SU-DHL-6 (cell line): ENCODE results near the gene NFE2.
A peak's percentile ranks its signal among the peaks of the same experiment; 100 is the strongest.

Source experiments
- H2AFZ ChIP-seq: fragments of 200-600 bp; sonication (generic); 2 replicates; pipeline ENCODE4 v1.6.1; 2014; ENCODE audit warnings: low read depth, mild to moderate bottlenecking, moderate library complexity, mixed read lengths, antibody characterized with exemption, low read length; ENCODE audit not compliant: severe bottlenecking
- H3F3A ChIP-seq: fragments of 200-600 bp; shearing (Covaris generic); 2 replicates; pipeline ENCODE4 v1.6.0; 2016; ENCODE audit warnings: antibody characterized with exemption, mild to moderate bottlenecking; ENCODE audit not compliant: insufficient read depth
- H3K27ac ChIP-seq: fragments of 200-600 bp; sonication (generic); 2 replicates; pipeline ENCODE4 v1.5.1; 2016; ENCODE audit warnings: low read depth, mild to moderate bottlenecking, low read length, moderate library complexity, mixed read lengths
- H3K27me3 ChIP-seq: fragments of 200-600 bp; sonication (generic), shearing (Covaris generic); 2 replicates; pipeline ENCODE4 v1.6.0; 2014; ENCODE audit warnings: mild to moderate bottlenecking, low read length
- H3K36me3 ChIP-seq: fragments of 200-600 bp; sonication (generic); 2 replicates; pipeline ENCODE4 v1.6.1; 2014; ENCODE audit warnings: mild to moderate bottlenecking, low read length, mixed read lengths
- H3K4me2 ChIP-seq: fragments of 300-600, 200-600 bp; shearing (Covaris generic), sonication (generic); 2 replicates; pipeline ENCODE4 v1.6.0; 2014; ENCODE audit warnings: low read length, low read depth, mild to moderate bottlenecking; ENCODE audit not compliant: poor library complexity, severe bottlenecking
- H3K4me3 ChIP-seq: fragments of 200-600 bp; sonication (generic); 2 replicates; pipeline ENCODE4 v1.5.1; 2014; ENCODE audit warnings: antibody characterized with exemption, low read length, mild to moderate bottlenecking, mixed read lengths; ENCODE audit not compliant: insufficient read depth, poor library complexity, severe bottlenecking
- H3K79me2 ChIP-seq: fragments of 200-600 bp; sonication (generic); 2 replicates; pipeline ENCODE4 v1.6.1; 2014; ENCODE audit warnings: mild to moderate bottlenecking, low read length, moderate library complexity; ENCODE audit not compliant: insufficient read depth
- H3K9ac ChIP-seq: fragments of 200-600 bp; sonication (generic); 2 replicates; pipeline ENCODE4 v1.7.0; 2014; ENCODE audit warnings: mild to moderate bottlenecking, low read length
- H3K9me2 ChIP-seq: fragments of 200-600 bp; sonication (generic); replicated peaks from 2 replicates; pipeline ENCODE4 v1.6.1; 2014; ENCODE audit warnings: low read length; ENCODE audit not compliant: insufficient read depth
- H3K9me3 ChIP-seq: fragments of 200-600 bp; sonication (generic); 2 replicates; pipeline ENCODE4 v1.6.1; 2014; ENCODE audit warnings: low read length, mixed read lengths; ENCODE audit not compliant: insufficient read depth
- H4K20me1 ChIP-seq: fragments of 200-600 bp; sonication (generic); 2 replicates; pipeline ENCODE4 v1.6.1; 2014; ENCODE audit warnings: low read depth, mild to moderate bottlenecking, antibody characterized with exemption, low read length, moderate library complexity, mixed read lengths
- EZH2phosphoT487 ChIP-seq: fragments of 200-600 bp; sonication (generic), shearing (Covaris generic); conservative IDR thresholded peaks from 2 replicates; pipeline ENCODE4 v1.6.1; 2018; ENCODE audit warnings: mild to moderate bottlenecking, antibody characterized with exemption, low read length, moderate library complexity, mixed read lengths
- TF ChIP-seq, protein P1 (sequence below): fragments of 200-600 bp; sonication (generic); IDR thresholded peaks from one replicate; pipeline ENCODE4 v1.5.1; 2017; ENCODE audit warnings: antibody characterized with exemption, mild to moderate bottlenecking, low read length, moderate library complexity; ENCODE audit not compliant: insufficient read depth, poor library complexity, severe bottlenecking

The NFE2 gene

DNA sequence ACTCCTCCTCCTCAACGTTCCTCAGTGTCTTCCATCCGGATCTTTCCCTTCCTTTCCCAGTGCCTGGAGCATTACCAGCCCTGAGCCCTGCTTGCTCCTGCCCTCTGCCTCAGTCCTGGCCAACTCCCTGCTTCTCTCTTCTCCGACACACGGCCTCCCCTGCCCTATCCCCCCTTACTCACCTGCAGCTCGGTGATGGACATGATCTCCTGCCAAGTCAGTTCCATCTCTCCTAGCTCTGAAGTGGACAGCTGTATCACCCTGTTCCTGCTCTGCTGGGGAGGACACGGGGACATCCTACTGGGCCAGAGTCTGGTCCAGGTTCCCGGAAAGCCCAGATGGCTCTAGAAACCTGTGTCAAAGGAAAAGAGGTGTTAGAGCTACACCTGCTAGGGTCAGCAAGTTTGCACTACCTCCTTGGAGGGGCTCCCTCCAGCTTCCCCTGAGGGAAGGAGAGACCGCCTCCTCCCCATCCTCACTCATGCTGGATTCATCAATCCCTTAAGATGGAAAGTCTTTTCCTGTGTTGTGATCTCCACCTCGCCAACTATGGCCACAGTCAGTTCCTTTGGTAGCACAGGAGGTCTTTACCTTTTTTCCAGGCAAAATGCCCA is 5.8 kb downstream of the NFE2 start:
- no peaks in the 10 kb centered on the region for H3K9me3 ChIP-seq
- no peak overlapping the region for H3K27ac ChIP-seq
- no peaks in the 10 kb centered on the region for H4K20me1 ChIP-seq
- H3K27me3 ChIP-seq = no peaks in the 10 kb centered on the region
- no peak overlapping the region for H3K4me2 ChIP-seq
- H3K4me3 ChIP-seq = no peak overlapping the region
- H3F3A ChIP-seq = peaks cover 9% of the 10 kb centered on the region; the same call in 1 of the 2 replicates
- no peak overlapping the region for H2AFZ ChIP-seq
- no peaks in the 10 kb centered on the region for H3K36me3 ChIP-seq
- no peak overlapping the region for H3K9ac ChIP-seq
- no peak for TF ChIP-seq EZH2phosphoT487
- TF ChIP-seq, protein P1, sequence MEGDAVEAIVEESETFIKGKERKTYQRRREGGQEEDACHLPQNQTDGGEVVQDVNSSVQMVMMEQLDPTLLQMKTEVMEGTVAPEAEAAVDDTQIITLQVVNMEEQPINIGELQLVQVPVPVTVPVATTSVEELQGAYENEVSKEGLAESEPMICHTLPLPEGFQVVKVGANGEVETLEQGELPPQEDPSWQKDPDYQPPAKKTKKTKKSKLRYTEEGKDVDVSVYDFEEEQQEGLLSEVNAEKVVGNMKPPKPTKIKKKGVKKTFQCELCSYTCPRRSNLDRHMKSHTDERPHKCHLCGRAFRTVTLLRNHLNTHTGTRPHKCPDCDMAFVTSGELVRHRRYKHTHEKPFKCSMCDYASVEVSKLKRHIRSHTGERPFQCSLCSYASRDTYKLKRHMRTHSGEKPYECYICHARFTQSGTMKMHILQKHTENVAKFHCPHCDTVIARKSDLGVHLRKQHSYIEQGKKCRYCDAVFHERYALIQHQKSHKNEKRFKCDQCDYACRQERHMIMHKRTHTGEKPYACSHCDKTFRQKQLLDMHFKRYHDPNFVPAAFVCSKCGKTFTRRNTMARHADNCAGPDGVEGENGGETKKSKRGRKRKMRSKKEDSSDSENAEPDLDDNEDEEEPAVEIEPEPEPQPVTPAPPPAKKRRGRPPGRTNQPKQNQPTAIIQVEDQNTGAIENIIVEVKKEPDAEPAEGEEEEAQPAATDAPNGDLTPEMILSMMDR = no peak
- no peaks in the 10 kb centered on the region for H3K79me2 ChIP-seq
- no peaks in the 10 kb centered on the region for H3K9me2 ChIP-seq

DNA sequence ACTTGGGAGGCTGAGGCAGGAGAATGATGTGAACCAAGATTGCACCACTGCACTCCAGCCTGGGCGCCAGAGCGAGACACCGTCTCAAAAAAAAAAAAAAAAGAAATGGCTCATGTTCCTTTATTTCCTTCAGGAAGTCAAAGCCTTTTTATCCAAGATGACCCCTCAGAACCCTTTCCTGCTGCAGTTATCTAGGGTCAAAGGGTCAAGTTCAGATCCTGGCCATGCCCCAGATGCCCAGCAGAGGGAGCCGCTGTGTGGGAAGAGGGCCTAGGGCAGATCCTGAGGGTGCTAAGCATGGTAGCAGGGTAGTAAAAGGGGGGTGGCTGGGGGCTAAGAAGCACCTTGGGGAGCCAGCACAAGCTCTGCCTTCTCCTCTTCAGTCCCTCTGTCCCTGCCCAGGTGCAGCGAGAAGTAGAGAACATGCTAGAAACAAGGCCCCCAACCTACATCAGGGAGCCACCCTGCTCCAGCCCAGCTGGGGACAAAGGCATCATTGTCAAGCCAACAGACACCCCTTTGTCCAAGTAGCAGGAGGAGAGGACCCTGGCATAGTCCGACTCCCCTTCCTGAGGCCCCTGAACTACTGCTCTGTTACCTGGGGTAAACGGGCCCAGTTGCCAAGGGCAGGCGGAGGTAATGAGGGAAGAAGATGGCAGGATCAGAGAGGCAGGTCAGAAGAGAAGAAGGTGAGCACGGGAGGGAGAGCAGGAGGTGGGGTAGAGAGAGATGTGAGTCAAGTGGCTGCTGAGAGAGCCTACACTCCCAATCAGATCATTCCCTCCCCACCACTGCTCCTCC is 6.5 kb downstream of the NFE2 start:
- no peak overlapping the region for H3K27ac ChIP-seq

DNA sequence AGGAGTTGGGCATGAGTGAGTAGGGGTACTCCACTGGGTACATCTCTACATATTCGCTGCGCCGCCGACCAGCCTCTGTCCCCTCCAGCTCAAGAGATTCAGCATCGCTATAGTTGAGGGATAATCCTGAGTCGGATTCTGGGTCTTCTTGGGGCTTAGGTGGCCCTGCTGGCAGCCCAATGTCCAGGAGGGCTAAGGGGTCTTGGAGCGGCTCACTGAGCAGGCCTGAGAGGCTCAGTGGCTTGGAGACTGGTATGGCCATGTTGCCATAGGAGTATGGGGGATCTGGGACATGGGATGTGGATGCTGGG is 7.9 kb downstream of the NFE2 start:
- no peak for TF ChIP-seq EZH2phosphoT487
- TF ChIP-seq, protein P1 = no peak
- Histone ChIP-seq H3K27me3 (no peaks in the 10 kb centered on the region), H3K79me2 (no peaks in the 10 kb centered on the region), H2AFZ (no peak overlapping the region), H3K9me2 (no peaks in the 10 kb centered on the region), H3K4me2 (no peak overlapping the region), H3K27ac (no peak overlapping the region), H3K9me3 (no peaks in the 10 kb centered on the region), H3K4me3 (no peak overlapping the region), H3K9ac (no peak overlapping the region), H3K36me3 (peaks cover 2% of the 10 kb centered on the region; the same call in 1 of the 2 replicates), H3F3A (peaks cover 31% of the 10 kb centered on the region), H4K20me1 (no peaks in the 10 kb centered on the region)

More for the DNA sequence above, 6.5 kb downstream of the NFE2 start:
- H3K9ac ChIP-seq = no peak overlapping the region
- no peak overlapping the region for H3K4me2 ChIP-seq
- no peaks in the 10 kb centered on the region for H3K9me2 ChIP-seq
- no peak for TF ChIP-seq EZH2phosphoT487
- TF ChIP-seq, protein P1 = peak; percentile 88
- no peaks in the 10 kb centered on the region for H3K36me3 ChIP-seq
- H3K9me3 ChIP-seq = no peaks in the 10 kb centered on the region
- no peak overlapping the region for H3K4me3 ChIP-seq
- H3K79me2 ChIP-seq = no peaks in the 10 kb centered on the region
- no peaks in the 10 kb centered on the region for H4K20me1 ChIP-seq
- H3K27me3 ChIP-seq = no peaks in the 10 kb centered on the region
- peaks cover 16% of the 10 kb centered on the region for H3F3A ChIP-seq
- no peak overlapping the region for H2AFZ ChIP-seq
